AG10803 (cell line): ENCODE measurements around the gene CCZ1.
"Not testable (repeated sequence)": the region's sequence is repeated elsewhere in the genome, so short reads cannot be mapped to it uniquely, and the experiment has no call there.

ENCODE experiments used
- DNase-seq: peaks from one replicate; pipeline ENCODE4 v3.0.0; 2010; ENCODE audit warnings: low read depth
- H3K4me3 ChIP-seq: 2 replicates; pipeline ENCODE4 v1.5.1; 2011; ENCODE audit warnings: mild to moderate bottlenecking, low read length, control low read depth
- CTCF ChIP-seq: conservative IDR thresholded peaks from 2 replicates; pipeline ENCODE4 v1.5.1; 2011; ENCODE audit warnings: mild to moderate bottlenecking, low read length, control low read depth, inconsistent platforms

The CCZ1 gene

GRCh38 chr7:5898480-5899224, at the start of gene CCZ1:
CCZ1 (plus strand) TSS chr7:5898733; CDS start chr7:5898800, 67 bp downstream.
- TF ChIP-seq CTCF: peak; percentile 31
- peak within 1 kb of the TSS; percentile 50 for H3K4me3 ChIP-seq
- DNase-seq: peak; percentile 64

GRCh38 chr7:5850944-5851343, 47.6 kb upstream of the CCZ1 start:
- TF ChIP-seq CTCF: no peak
- H3K4me3 ChIP-seq: no peak overlapping the region
- no peak for DNase-seq

GRCh38 chr7:5854738-5855137, 43.8 kb upstream of the CCZ1 start:
- no peak overlapping the region for H3K4me3 ChIP-seq
- DNase-seq: no peak
- TF ChIP-seq CTCF: no peak

- H3K4me3 ChIP-seq, DNase-seq: not testable (repeated sequence)
These were observed 41.4 kb upstream of the CCZ1 start for GRCh38 chr7:5857041-5857575.

- not testable (repeated sequence) for DNase-seq, H3K4me3 ChIP-seq
These were observed 40.0 kb upstream of the CCZ1 start for GRCh38 chr7:5858494-5858893.

GRCh38 chr7:5861281-5861680, 37.3 kb upstream of the CCZ1 start:
- DNase-seq, H3K4me3 ChIP-seq: not testable (repeated sequence)

GRCh38 chr7:5862753-5863366, 35.7 kb upstream of the CCZ1 start:
- not testable (repeated sequence) for H3K4me3 ChIP-seq, DNase-seq

GRCh38 chr7:5865279-5865931, 33.1 kb upstream of the CCZ1 start:
- not testable (repeated sequence) for H3K4me3 ChIP-seq, DNase-seq

GRCh38 chr7:5867060-5867459, 31.5 kb upstream of the CCZ1 start:
- no peak for TF ChIP-seq CTCF
- no peak overlapping the region for H3K4me3 ChIP-seq
- no peak for DNase-seq

GRCh38 chr7:5868928-5869341, 29.6 kb upstream of the CCZ1 start:
- H3K4me3 ChIP-seq, DNase-seq: not testable (repeated sequence)
